Thymus (tissue), 11 donors: ENCODE data around the gene FERMT3. TPM values are rescaled to one million over a fixed set of nuclear protein-coding genes. Genes with fewer than 3 reads are reported as not detected.

ENCODE experiments used
- DNase-seq, 9 donors: peaks; one replicate each; pipeline ENCODE4 v3.0.0-alpha.2; 2013; ENCODE audit warnings: low spot score in 9 of 9, low read depth in 6 of 9, missing footprints in 1 of 9
- H3K27ac ChIP-seq, 2 donors: one replicate each; pipeline ENCODE4 v1.5.1; 2013; ENCODE audit warnings: control low read depth in 1 of 2, low read depth in 1 of 2, low read length in 1 of 2, mild to moderate bottlenecking in 1 of 2, moderate library complexity in 1 of 2
- H3K27me3 ChIP-seq, 2 donors: one replicate each; pipeline ENCODE4 v1.5.1; 2013; ENCODE audit warnings: low read length in 1 of 2; ENCODE audit not compliant: control insufficient read depth in 2 of 2, insufficient read depth in 1 of 2
- H3K36me3 ChIP-seq, 2 donors: one replicate each; pipeline ENCODE4 v1.5.1; 2013; ENCODE audit warnings: low read length in 1 of 2, mild to moderate bottlenecking in 1 of 2, moderate library complexity in 1 of 2; ENCODE audit not compliant: control insufficient read depth in 2 of 2, insufficient read depth in 2 of 2
- H3K4me1 ChIP-seq, 2 donors: one replicate each; pipeline ENCODE4 v1.5.1; 2013; ENCODE audit warnings: low read length in 2 of 2; ENCODE audit not compliant: control insufficient read depth in 2 of 2, insufficient read depth in 2 of 2
- H3K4me3 ChIP-seq, 2 donors: one replicate each; pipeline ENCODE4 v1.5.1; 2013; ENCODE audit warnings: low read length in 2 of 2, control low read depth in 1 of 2, mild to moderate bottlenecking in 1 of 2
- H3K9me3 ChIP-seq, 2 donors: one replicate each; pipeline ENCODE4 v1.5.1; 2013; ENCODE audit warnings: low read length in 1 of 2, mild to moderate bottlenecking in 1 of 2; ENCODE audit not compliant: control insufficient read depth in 2 of 2, insufficient read depth in 1 of 2
- WGBS: extraction: QIAGEN DNeasy Blood & Tissue Kit; methylation state at CpG from one replicate; pipeline ENCODE4 v1.1.7; 2013; 5-methylcytosine and 5-hydroxymethylcytosine counted together
- polyA plus RNA-seq: library from polyadenylated mRNA; stranded (reverse); fragments of 200-250 nt; gene quantifications from one replicate; pipeline ENCODE4 v1.2.3, GENCODE V29; 2013
- total RNA-seq: library from RNA; stranded (reverse); fragments of 120-200 nt; gene quantifications from one replicate; pipeline ENCODE4 v1.2.4, GENCODE V29; 2013
- donor health status: healthy.

FERMT3 gene
- total and polyA plus RNA-seq, 2 donors: 74.5 to 91.0 TPM

DNA sequence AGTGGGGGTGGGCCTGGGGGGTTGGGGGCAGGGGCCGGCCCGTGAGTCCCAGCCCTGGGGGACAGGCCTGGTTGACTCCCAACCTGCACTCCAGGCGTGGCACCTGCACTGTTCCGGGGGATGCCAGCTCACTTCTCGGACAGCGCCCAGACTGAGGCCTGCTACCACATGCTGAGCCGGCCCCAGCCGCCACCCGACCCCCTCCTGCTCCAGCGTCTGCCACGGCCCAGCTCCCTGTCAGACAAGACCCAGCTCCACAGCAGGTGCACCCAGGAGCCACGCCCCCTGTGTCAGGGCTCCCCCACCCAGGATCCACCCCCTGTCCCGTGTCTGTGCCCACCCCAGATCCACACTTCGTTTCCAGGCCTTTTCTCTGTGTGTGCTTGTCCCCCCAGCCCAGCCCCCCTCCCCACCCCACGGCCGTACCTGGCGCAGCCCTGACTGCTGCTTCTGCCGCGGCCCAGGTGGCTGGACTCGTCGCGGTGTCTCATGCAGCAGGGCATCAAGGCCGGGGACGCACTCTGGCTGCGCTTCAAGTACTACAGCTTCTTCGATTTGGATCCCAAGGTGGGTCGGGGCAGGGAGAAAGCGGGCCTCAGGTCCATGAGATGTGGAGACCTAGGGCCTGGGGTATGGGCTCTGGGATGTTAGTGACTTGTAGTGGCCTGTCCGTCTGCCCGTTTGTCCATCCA, 4.8 kb downstream of the FERMT3 start:
- H3K36me3 ChIP-seq: peaks cover 47 to 67% of the 10 kb centered on the region in 2 donors
- no peak for DNase-seq
- WGBS: 95% methylated on average over 30 of the region's 30 CpGs

DNA sequence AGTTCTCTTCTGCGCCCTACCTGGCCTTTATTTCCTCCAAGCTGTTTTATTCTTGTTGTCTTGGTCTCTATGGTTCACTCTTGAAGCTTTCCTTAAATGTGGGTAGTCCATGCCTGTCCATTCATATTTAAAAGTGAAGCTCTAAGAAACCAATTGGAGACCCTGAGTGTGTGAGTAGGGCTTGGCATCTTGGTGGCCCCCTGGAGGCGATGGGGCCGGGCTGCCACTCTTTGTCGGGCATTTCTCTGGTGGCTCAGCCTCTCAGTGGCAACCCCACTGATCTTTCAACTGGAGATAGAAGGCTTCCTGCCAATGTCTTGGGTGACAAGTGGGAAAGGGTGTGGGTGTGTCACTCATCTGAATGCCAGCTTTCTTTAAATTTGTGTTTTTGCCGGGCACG, 10.4 kb downstream of the FERMT3 start:
- DNase-seq: no peak
- H3K27ac ChIP-seq: no peak overlapping the region
- no peaks in the 10 kb centered on the region for H3K4me1 ChIP-seq
- 90% methylated on average over 6 of the region's 6 CpGs for WGBS
- H3K4me3 ChIP-seq: no peak overlapping the region
- H3K27me3 ChIP-seq: no peaks in the 10 kb centered on the region
- H3K9me3 ChIP-seq: no peaks in the 10 kb centered on the region
- peaks cover 61 to 62% of the 10 kb centered on the region in 2 donors for H3K36me3 ChIP-seq

More for the DNA sequence above, 4.8 kb downstream of the FERMT3 start:
- Histone ChIP-seq H3K4me3 (no peak overlapping the region), H3K9me3 (peaks cover 0 to 2% of the 10 kb centered on the region in 2 donors), H3K27ac (no peak overlapping the region), H3K27me3 (no peaks in the 10 kb centered on the region), H3K4me1 (peaks cover 5 to 28% of the 10 kb centered on the region in 2 donors)

DNA sequence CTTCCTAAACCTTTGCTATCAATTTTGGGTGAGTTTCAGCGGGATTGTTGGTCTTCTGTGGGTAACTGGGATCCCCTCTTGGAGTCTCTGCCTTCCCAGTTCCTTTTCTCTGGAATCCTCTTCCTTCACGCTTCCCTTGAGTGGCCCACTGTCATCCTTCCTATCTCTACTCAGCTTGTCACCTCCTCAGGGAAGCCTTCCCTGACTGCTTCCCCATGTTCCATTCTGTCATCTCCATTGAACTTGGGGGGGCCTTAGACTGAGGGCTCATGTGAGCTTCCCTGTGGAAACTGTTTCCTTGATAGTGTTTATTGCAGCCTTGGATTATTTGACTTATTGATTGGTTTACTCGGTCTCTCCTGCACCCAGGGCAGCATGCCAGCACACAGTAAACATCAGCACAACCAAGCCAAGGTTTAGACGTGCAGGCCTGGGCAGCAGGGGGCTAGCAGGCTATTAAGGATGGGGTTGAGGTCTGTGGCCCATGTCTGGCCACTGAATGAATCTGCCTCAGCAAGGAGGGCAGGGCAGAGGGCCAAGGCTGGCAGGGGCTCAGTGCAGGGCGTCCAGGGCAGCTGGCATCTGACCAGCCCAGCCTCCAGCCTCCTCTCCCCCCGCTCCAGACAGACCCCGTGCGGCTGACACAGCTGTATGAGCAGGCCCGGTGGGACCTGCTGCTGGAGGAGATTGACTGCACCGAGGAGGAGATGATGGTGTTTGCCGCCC, 12.3 kb downstream of the FERMT3 start:
- H3K27me3 ChIP-seq: no peaks in the 10 kb centered on the region
- peaks cover 66 to 69% of the 10 kb centered on the region in 2 donors for H3K36me3 ChIP-seq
- DNase-seq: no peak
- no peak overlapping the region for H3K4me3 ChIP-seq
- 96% methylated on average over 11 of the region's 11 CpGs for WGBS
- no peak overlapping the region for H3K27ac ChIP-seq
- no peaks in the 10 kb centered on the region for H3K4me1 ChIP-seq
- no peaks in the 10 kb centered on the region for H3K9me3 ChIP-seq

DNA sequence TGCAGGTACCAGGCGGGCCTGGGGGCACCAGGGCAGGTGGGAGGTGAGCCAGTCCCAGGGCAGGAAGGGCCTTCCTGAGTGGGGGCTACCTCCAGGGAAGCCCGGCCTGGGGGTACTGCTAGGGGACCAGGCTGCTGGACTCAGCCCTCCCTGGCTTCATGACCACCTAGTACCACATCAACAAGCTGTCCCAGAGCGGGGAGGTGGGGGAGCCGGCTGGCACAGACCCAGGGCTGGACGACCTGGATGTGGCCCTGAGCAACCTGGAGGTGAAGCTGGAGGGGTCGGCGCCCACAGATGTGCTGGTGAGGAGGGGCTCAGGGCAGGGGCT, 12.8 kb downstream of the FERMT3 start:
- Histone ChIP-seq H3K36me3 (peaks cover 66 to 74% of the 10 kb centered on the region in 2 donors), H3K4me1 (no peaks in the 10 kb centered on the region), H3K27me3 (no peaks in the 10 kb centered on the region), H3K4me3 (no peak overlapping the region), H3K27ac (no peak overlapping the region), H3K9me3 (no peaks in the 10 kb centered on the region)
- no peak for DNase-seq
- WGBS: 94% methylated on average over 7 of the region's 7 CpGs

DNA sequence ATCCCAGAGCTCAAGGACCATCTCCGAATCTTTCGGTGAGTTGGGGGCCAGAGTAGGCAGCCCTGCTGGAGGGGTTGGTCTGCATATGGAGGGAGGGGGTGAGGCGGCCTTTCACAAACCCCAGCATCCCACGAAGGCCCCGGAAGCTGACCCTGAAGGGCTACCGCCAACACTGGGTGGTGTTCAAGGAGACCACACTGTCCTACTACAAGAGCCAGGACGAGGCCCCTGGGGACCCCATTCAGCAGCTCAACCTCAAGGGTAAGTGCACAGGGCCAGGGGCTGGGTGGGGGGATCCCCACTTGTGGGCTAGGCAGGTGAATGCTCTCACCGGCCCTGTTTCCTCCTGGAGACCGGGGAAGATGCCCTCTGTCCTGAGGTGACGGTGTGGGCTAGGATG, 13.2 kb downstream of the FERMT3 start:
- Histone ChIP-seq H3K27me3 (no peaks in the 10 kb centered on the region), H3K36me3 (peaks cover 66 to 73% of the 10 kb centered on the region in 2 donors), H3K27ac (no peak overlapping the region), H3K9me3 (no peaks in the 10 kb centered on the region), H3K4me1 (peaks cover 0 to 2% of the 10 kb centered on the region in 2 donors), H3K4me3 (no peak overlapping the region)
- WGBS: 96% methylated on average over 10 of the region's 10 CpGs
- no peak for DNase-seq

DNA sequence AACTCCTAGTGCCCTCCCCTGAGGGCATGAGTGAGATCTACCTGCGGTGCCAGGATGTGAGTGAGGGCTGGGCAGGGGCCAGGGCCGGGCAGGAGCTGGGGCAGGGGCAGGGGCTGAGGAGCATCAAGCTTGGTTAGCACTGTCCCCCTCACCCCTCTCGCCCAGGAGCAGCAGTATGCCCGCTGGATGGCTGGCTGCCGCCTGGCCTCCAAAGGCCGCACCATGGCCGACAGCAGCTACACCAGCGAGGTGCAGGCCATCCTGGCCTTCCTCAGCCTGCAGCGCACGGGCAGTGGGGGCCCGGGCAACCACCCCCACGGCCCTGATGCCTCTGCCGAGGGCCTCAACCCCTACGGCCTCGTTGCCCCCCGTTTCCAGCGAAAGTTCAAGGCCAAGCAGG, 13.8 kb downstream of the FERMT3 start:
- WGBS: over 99% methylated on average over 17 of the region's 17 CpGs
- peaks cover 62 to 70% of the 10 kb centered on the region in 2 donors for H3K36me3 ChIP-seq
- no peak overlapping the region for H3K4me3 ChIP-seq
- H3K4me1 ChIP-seq: peaks cover 2 to 7% of the 10 kb centered on the region in 2 donors
- no peak overlapping the region for H3K27ac ChIP-seq
- no peaks in the 10 kb centered on the region for H3K9me3 ChIP-seq
- DNase-seq: no peak
- H3K27me3 ChIP-seq: no peaks in the 10 kb centered on the region

DNA sequence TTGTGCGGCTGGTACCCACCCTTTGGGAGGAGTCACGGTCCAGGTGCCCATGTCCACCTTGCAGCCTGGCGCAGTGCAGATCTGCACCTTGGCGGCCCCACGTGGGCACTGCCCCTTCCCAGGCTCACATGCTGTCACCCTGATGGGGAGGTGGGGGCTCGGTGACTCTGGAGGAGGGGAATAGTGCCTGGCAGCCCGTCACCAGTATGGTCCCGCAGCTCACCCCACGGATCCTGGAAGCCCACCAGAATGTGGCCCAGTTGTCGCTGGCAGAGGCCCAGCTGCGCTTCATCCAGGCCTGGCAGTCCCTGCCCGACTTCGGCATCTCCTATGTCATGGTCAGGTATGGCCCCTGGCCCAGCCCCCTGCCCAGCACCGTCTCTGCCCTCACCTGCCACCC, 14.3 kb downstream of the FERMT3 start:
- no peak overlapping the region for H3K4me3 ChIP-seq
- H3K36me3 ChIP-seq: peaks cover 57 to 66% of the 10 kb centered on the region in 2 donors
- no peak for DNase-seq
- no peaks in the 10 kb centered on the region for H3K27me3 ChIP-seq
- WGBS: 98% methylated on average over 14 of the region's 14 CpGs
- no peak overlapping the region for H3K27ac ChIP-seq
- peaks cover 3 to 12% of the 10 kb centered on the region in 2 donors for H3K4me1 ChIP-seq
- no peaks in the 10 kb centered on the region for H3K9me3 ChIP-seq

DNA sequence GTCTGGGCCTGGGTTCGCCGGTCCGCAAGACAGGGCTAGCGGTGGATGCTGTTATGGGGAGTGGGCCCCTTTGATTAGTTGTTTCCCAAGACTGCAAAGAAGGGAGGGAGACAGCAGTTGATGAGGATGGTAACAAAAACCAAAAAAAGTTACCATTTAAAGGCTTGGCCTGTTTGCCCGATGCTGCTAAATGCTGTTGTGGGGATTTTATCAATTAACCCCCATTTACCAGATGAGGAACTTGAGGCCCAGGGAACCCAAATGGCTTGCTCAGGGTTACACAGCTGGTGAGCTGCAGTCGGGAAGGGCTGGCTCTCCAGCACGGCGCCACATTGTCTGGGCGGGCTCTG, 16.1 kb downstream of the FERMT3 start:
- Histone ChIP-seq H3K27me3 (no peaks in the 10 kb centered on the region), H3K9me3 (peaks cover 0 to 6% of the 10 kb centered on the region in 2 donors), H3K27ac (no peak overlapping the region), H3K4me1 (peaks cover 12 to 26% of the 10 kb centered on the region in 2 donors), H3K36me3 (peaks cover 52 to 55% of the 10 kb centered on the region in 2 donors), H3K4me3 (no peak overlapping the region)
- no peak for DNase-seq
- WGBS: 93% methylated on average over 9 of the region's 9 CpGs

DNA sequence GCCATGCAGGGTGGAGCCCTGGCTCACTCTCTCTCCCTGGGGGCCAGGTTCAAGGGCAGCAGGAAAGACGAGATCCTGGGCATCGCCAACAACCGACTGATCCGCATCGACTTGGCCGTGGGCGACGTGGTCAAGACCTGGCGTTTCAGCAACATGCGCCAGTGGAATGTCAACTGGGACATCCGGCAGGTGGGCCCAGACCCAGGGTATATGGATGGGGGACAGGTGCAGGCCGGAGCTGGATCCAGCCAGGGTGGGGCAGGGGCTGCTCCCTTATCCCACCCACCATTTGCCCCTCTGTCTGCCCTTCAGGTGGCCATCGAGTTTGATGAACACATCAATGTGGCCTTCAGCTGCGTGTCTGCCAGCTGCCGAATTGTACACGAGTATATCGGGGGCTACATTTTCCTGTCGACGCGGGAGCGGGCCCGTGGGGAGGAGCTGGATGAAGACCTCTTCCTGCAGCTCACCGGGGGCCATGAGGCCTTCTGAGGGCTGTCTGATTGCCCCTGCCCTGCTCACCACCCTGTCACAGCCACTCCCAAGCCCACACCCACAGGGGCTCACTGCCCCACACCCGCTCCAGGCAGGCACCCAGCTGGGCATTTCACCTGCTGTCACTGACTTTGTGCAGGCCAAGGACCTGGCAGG, 16.6 kb downstream of the FERMT3 start:
- peaks cover 12 to 27% of the 10 kb centered on the region in 2 donors for H3K4me1 ChIP-seq
- H3K9me3 ChIP-seq: peaks cover 0 to 6% of the 10 kb centered on the region in 2 donors
- H3K4me3 ChIP-seq: no peak overlapping the region
- no peak overlapping the region for H3K27ac ChIP-seq
- WGBS: 94% methylated on average over 24 of the region's 24 CpGs
- peaks cover 52 to 53% of the 10 kb centered on the region in 2 donors for H3K36me3 ChIP-seq
- no peaks in the 10 kb centered on the region for H3K27me3 ChIP-seq
- DNase-seq: no peak
